Muscle of leg (tissue), 11 donors: ENCODE results near the gene MAOB. TPM values are rescaled to one million over a fixed set of nuclear protein-coding genes. Genes with fewer than 3 reads are reported as not detected.

ENCODE experiments used
- DNase-seq: peaks from one replicate; pipeline ENCODE4 v3.0.0; 2013
- H3K27ac ChIP-seq: one replicate; pipeline ENCODE4 v1.5.1; 2013; ENCODE audit warnings: mild to moderate bottlenecking, low read length, control low read depth
- H3K27me3 ChIP-seq: one replicate; pipeline ENCODE4 v1.6.1; 2013; ENCODE audit warnings: low read length; ENCODE audit not compliant: control insufficient read depth, insufficient read depth
- H3K36me3 ChIP-seq: one replicate; pipeline ENCODE4 v1.6.1; 2013; ENCODE audit warnings: low read length; ENCODE audit not compliant: control insufficient read depth, insufficient read depth
- H3K4me1 ChIP-seq: one replicate; pipeline ENCODE4 v1.6.1; 2013; ENCODE audit warnings: low read length; ENCODE audit not compliant: control insufficient read depth, insufficient read depth
- H3K4me3 ChIP-seq: one replicate; pipeline ENCODE4 v1.5.1; 2013; ENCODE audit warnings: low read length, control low read depth
- H3K9me3 ChIP-seq: replicated peaks from 2 replicates; pipeline ENCODE4 v1.6.1; 2013; ENCODE audit warnings: low read depth, low read length; ENCODE audit not compliant: control insufficient read depth
- WGBS: methylation state at CpG from one replicate; pipeline ENCODE4 v1.1.5; 2013; ENCODE audit warnings: missing lambda C conversion rate; ENCODE audit not compliant: insufficient coverage; 5-methylcytosine and 5-hydroxymethylcytosine counted together
- polyA plus RNA-seq, 8 donors: library from polyadenylated mRNA; unstranded; fragments of 120-200 nt; gene quantifications; one replicate each; pipeline versions ENCODE4 v1.2.1 to v1.2.3, GENCODE V29; 2013; ENCODE audit warnings: inconsistent platforms in 1 of 8, low replicate concordance in 1 of 8; ENCODE audit not compliant: insufficient read length in 8 of 8, insufficient read depth in 1 of 8
- total RNA-seq: library from RNA; stranded (reverse); fragments of 120-200 nt; gene quantifications from one replicate; pipeline ENCODE4 v1.2.4, GENCODE V29; 2013

Gene MAOB
- total and polyA plus RNA-seq, 9 donors, result 0.31 to 6.1 (median 1.4) TPM

- no peak overlapping the region for H3K27ac ChIP-seq
- no peaks in the 10 kb centered on the region for H3K36me3 ChIP-seq
- WGBS, result 56% methylated on average over 3 of the region's 3 CpGs
- peaks cover 4% of the 10 kb centered on the region for H3K27me3 ChIP-seq
- DNase-seq, result no peak
- no peak overlapping the region for H3K4me3 ChIP-seq
- H3K9me3 ChIP-seq, result peaks cover 23% of the 10 kb centered on the region
- no peaks in the 10 kb centered on the region for H3K4me1 ChIP-seq
These were observed 162.2 kb downstream of the MAOB start for GRCh38 chrX:43720082-43720481.

DNA sequence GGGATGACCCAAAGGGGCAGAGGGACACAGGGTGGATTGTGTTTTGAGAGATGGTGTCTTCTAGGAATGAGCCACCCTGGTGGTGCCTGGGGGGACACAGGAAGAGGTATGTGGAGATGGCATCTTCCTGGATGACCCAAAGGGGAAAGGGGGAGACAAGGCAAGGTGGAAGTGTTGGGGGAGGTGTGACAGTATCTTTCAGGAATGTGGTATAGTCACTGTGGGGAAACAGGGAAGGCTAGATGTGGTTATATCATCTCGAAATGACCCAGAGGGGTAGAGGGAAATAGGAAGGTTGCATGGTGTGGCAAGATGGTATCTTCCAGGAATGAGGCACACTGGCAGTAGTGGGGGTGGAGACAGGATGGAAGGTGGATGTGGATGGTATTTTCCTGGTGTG is 163.3 kb downstream of the MAOB start:
- Histone ChIP-seq H3K9me3 (peaks cover 23% of the 10 kb centered on the region), H3K36me3 (no peaks in the 10 kb centered on the region), H3K27me3 (peaks cover 5% of the 10 kb centered on the region), H3K27ac (no peak overlapping the region), H3K4me3 (no peak overlapping the region), H3K4me1 (no peaks in the 10 kb centered on the region)
- WGBS, result 58% methylated on average over 1 of the region's 1 CpG
- DNase-seq, result no peak

DNA sequence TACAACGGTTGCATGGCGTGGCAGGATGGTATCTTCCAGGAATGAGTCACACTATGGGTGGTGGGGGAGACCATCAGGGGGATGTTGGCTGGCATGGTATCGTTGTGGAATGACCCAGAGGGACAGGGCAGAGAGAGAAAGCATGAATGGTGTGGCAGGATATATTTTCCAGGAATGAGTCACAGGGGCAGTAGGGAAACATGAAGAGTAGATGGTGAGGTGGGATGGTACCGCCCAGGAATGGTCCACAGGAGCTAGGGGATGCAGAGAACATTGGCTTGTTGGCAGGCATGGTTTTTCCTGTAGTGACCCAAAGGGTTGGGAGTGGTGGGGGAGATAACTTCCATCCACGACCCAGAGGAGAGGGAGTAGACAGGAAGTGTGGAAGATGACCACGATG is 163.7 kb downstream of the MAOB start:
- no peak for DNase-seq
- no peak overlapping the region for H3K27ac ChIP-seq
- H3K27me3 ChIP-seq, result peaks cover 7% of the 10 kb centered on the region
- no peak overlapping the region for H3K4me3 ChIP-seq
- WGBS, result 77% methylated on average over 6 of the region's 6 CpGs
- peaks cover 24% of the 10 kb centered on the region for H3K9me3 ChIP-seq
- H3K36me3 ChIP-seq, result no peaks in the 10 kb centered on the region
- no peaks in the 10 kb centered on the region for H3K4me1 ChIP-seq

- no peak for DNase-seq
- Histone ChIP-seq H3K36me3 (no peaks in the 10 kb centered on the region), H3K4me1 (no peaks in the 10 kb centered on the region), H3K27me3 (peaks cover 7% of the 10 kb centered on the region), H3K4me3 (no peak overlapping the region), H3K27ac (no peak overlapping the region), H3K9me3 (peaks cover 25% of the 10 kb centered on the region)
- WGBS, result 80% methylated on average over 1 of the region's 1 CpG
These were observed 164.2 kb downstream of the MAOB start for GRCh38 chrX:43718081-43718480.

GRCh38 chrX:43717161-43717560 is 165.1 kb downstream of the MAOB start:
- no CpG with 5 or more reads among the region's 1 CpG for WGBS

DNA sequence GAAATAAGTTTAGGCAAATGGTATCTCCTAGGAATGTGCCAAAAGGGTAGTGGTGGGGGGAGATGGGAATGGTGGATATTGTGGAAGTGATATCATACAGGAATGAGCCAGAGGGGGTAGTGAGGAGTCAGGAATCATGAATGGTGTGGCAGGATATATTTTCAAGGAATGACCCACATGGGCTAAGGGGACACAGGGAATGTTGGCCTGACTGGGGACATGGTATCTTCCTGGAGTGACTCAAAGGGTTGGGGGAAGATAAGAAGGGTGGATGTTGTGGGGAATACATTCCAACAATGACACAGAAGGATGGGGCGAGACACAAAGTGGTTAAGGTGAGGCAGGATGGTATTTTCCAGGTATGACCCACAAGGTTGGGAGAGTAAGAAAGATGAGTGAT is 165.6 kb downstream of the MAOB start:
- Histone ChIP-seq H3K4me3 (no peak overlapping the region), H3K36me3 (no peaks in the 10 kb centered on the region), H3K27ac (no peak overlapping the region), H3K4me1 (no peaks in the 10 kb centered on the region), H3K27me3 (peaks cover 7% of the 10 kb centered on the region), H3K9me3 (peaks cover 25% of the 10 kb centered on the region)
- WGBS, result no CpG with 5 or more reads among the region's 1 CpG
- DNase-seq, result no peak

More at GRCh38 chrX:43717161-43717560, 165.1 kb downstream of the MAOB start:
- H3K4me1 ChIP-seq, result no peaks in the 10 kb centered on the region
- no peaks in the 10 kb centered on the region for H3K36me3 ChIP-seq
- no peak overlapping the region for H3K27ac ChIP-seq
- DNase-seq, result no peak
- peaks cover 25% of the 10 kb centered on the region for H3K9me3 ChIP-seq
- no peak overlapping the region for H3K4me3 ChIP-seq
- H3K27me3 ChIP-seq, result peaks cover 7% of the 10 kb centered on the region

Other genes starting within 250 kb of the MAOB start
- gene MAOA, start 226.2 kb downstream of the MAOB start, total RNA-seq, result 0.44 TPM
- gene MAOA, start 226.2 kb downstream of the MAOB start, polyA plus RNA-seq, result 1 to 10 TPM in 3 of 8 donors, under 1 TPM in 5; 0.27 to 6.1 (median 0.58) TPM
- 1.3 TPM for gene NDP, start 90.9 kb upstream of the MAOB start, total RNA-seq
- 1 to 10 TPM in 7 of 8 donors, under 1 TPM in 1; 0.82 to 2.7 (median 1.6) TPM for gene NDP, start 90.9 kb upstream of the MAOB start, polyA plus RNA-seq